ENCODE results near the gene IQCN.

IQCN gene

DNA sequence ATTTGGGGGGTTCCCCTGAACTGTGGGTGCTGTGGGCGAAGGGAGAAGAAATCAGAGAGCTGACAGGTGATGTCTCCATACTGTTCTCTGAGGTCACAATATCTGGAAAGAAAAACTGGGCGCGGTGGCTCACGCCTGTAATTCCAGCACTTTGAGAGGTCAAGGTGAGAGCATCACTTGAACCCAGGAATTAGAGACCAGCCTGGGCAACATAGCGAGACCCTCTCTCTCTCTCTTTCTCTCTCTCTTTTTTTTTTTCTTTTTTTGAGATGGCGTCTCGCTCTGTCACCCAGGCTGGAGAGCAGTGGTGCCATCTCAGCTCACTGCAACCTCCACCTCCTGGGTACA is 21.9 kb downstream of the IQCN start:
- Histone ChIP-seq H3K27ac (replicated peaks) (no peak overlapping the region), H3K4me3 (replicated peaks; ENCODE audit: insufficient read depth, low read length) (no peak overlapping the region), H3K27me3 (ENCODE audit: insufficient read depth, poor library complexity, severe bottlenecking) (no peaks in the 10 kb centered on the region)
- TF ChIP-seq, protein P1, sequence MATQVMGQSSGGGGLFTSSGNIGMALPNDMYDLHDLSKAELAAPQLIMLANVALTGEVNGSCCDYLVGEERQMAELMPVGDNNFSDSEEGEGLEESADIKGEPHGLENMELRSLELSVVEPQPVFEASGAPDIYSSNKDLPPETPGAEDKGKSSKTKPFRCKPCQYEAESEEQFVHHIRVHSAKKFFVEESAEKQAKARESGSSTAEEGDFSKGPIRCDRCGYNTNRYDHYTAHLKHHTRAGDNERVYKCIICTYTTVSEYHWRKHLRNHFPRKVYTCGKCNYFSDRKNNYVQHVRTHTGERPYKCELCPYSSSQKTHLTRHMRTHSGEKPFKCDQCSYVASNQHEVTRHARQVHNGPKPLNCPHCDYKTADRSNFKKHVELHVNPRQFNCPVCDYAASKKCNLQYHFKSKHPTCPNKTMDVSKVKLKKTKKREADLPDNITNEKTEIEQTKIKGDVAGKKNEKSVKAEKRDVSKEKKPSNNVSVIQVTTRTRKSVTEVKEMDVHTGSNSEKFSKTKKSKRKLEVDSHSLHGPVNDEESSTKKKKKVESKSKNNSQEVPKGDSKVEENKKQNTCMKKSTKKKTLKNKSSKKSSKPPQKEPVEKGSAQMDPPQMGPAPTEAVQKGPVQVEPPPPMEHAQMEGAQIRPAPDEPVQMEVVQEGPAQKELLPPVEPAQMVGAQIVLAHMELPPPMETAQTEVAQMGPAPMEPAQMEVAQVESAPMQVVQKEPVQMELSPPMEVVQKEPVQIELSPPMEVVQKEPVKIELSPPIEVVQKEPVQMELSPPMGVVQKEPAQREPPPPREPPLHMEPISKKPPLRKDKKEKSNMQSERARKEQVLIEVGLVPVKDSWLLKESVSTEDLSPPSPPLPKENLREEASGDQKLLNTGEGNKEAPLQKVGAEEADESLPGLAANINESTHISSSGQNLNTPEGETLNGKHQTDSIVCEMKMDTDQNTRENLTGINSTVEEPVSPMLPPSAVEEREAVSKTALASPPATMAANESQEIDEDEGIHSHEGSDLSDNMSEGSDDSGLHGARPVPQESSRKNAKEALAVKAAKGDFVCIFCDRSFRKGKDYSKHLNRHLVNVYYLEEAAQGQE (IDR thresholded peaks at IDR 0.05; ENCODE audit: insufficient replicate concordance, low read depth) = no peak
- TF ChIP-seq, protein P2, sequence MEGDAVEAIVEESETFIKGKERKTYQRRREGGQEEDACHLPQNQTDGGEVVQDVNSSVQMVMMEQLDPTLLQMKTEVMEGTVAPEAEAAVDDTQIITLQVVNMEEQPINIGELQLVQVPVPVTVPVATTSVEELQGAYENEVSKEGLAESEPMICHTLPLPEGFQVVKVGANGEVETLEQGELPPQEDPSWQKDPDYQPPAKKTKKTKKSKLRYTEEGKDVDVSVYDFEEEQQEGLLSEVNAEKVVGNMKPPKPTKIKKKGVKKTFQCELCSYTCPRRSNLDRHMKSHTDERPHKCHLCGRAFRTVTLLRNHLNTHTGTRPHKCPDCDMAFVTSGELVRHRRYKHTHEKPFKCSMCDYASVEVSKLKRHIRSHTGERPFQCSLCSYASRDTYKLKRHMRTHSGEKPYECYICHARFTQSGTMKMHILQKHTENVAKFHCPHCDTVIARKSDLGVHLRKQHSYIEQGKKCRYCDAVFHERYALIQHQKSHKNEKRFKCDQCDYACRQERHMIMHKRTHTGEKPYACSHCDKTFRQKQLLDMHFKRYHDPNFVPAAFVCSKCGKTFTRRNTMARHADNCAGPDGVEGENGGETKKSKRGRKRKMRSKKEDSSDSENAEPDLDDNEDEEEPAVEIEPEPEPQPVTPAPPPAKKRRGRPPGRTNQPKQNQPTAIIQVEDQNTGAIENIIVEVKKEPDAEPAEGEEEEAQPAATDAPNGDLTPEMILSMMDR (IDR thresholded peaks at IDR 0.05; ENCODE audit: insufficient read depth, low read length) = no peak
- TF ChIP-seq GABPA (IDR thresholded peaks at IDR 0.05; ENCODE audit: low read depth) (no peak), POLR2AphosphoS5 (IDR thresholded peaks at IDR 0.05; ENCODE audit: low read depth) (no peak), SPI1 (IDR thresholded peaks at IDR 0.05; ENCODE audit: borderline replicate concordance, low read depth) (no peak)
- DNase-seq (ENCODE audit: low read depth in 1 of 2, low spot score in 1 of 2) = no peak

DNA sequence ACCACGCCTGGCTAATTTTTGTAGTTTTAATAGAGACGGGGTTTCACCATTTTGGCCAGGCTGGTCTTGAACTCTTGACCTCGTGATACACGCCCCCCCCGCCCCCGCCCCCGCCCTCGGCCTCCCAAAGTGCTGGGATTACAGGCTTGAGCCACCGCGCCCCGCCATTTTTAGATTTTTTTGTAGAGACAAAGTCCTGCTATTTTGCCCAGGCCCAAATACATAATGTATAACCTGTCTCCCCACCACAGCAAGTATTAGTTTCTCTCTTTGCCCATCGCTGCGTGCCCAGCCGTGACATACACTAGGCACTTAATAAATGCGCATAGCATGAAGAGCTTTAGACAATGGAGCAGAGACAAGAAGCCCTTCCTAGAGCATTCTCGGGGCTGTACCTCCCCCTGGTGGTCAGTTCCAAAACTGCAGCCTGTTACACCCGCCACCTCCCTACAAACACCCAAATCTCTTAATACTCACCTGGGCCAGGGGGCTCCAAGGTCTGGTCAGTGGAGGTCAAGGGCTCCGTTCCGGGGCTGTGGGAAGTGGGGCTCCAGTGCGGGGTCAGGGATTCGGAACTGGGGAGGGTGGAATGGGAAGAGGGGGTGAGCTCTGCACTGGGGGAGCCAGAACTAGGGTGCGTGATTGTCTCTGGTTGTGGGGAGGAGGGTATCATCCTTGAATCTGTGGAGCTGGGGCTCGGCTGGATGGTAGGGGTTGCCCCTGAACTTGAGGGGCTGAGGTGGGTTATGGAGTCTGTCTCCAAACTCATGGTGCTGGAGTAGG is 22.5 kb downstream of the IQCN start:
- no peak overlapping the region for H3K27ac ChIP-seq (replicated peaks)
- no peak for TF ChIP-seq POLR2AphosphoS5 (IDR thresholded peaks at IDR 0.05; ENCODE audit: low read depth)
- TF ChIP-seq, protein P2 (IDR thresholded peaks at IDR 0.05; ENCODE audit: insufficient read depth, low read length) = peak; percentile 91
- H3K4me3 ChIP-seq (replicated peaks; ENCODE audit: insufficient read depth, low read length) = no peak overlapping the region
- peak; percentile 52 to 71 for DNase-seq (ENCODE audit: low read depth in 1 of 2, low spot score in 1 of 2)
- no peaks in the 10 kb centered on the region for H3K27me3 ChIP-seq (ENCODE audit: insufficient read depth, poor library complexity, severe bottlenecking)

DNA sequence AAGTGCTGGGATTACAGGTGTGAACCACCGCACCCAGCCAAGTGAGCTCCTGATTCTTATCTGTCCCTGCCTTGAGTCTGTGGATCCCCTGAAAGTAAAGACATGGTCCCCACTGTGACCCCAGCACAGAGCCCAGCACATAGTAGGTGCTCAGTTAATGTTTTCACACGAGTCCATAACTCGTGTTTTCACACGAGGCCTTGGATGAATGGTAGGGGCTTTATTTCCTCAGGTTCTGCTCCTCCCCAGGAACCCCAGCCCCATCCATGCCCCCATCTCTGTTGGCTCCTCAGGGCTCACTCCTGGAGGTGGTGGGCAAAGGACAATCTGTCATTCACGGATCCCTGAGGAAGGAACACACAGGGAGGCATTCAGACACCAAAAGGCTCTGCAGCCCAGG is 24.4 kb downstream of the IQCN start:
- TF ChIP-seq, protein P1 (IDR thresholded peaks at IDR 0.05; ENCODE audit: insufficient replicate concordance, low read depth) = no peak
- no peak for TF ChIP-seq POLR2AphosphoS5 (IDR thresholded peaks at IDR 0.05; ENCODE audit: low read depth)
- TF ChIP-seq, protein P2 (IDR thresholded peaks at IDR 0.05; ENCODE audit: insufficient read depth, low read length) = no peak
- TF ChIP-seq SPI1 (IDR thresholded peaks at IDR 0.05; ENCODE audit: borderline replicate concordance, low read depth) = no peak
- TF ChIP-seq GABPA (IDR thresholded peaks at IDR 0.05; ENCODE audit: low read depth) = no peak
- Histone ChIP-seq H3K27me3 (ENCODE audit: insufficient read depth, poor library complexity, severe bottlenecking) (no peaks in the 10 kb centered on the region), H3K27ac (replicated peaks) (no peak overlapping the region), H3K4me3 (replicated peaks; ENCODE audit: insufficient read depth, low read length) (no peak overlapping the region)
- DNase-seq (ENCODE audit: low read depth in 1 of 2, low spot score in 1 of 2) = no peak

DNA sequence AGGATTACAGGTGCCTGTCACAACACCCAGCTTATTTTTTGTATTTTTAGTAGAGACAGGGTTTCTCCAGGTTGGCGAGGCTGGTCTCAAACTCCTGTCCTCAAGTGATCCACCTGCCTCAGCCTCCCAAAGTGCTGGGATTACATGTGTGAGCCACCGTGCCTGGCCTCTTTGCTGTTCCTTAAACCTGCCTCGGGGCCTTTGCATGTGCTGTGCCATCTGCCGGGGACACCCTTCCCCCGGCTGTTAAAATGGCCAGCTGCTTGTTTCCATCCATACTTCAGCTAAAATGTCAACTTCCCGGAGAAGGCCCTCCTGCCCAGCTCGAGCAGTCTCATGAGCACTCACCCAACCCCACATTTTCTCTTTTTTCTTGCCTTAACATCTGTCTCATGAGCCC is 29.0 kb downstream of the IQCN start:
- Histone ChIP-seq H3K27me3 (ENCODE audit: insufficient read depth, poor library complexity, severe bottlenecking) (no peaks in the 10 kb centered on the region), H3K4me3 (replicated peaks; ENCODE audit: insufficient read depth, low read length) (no peak overlapping the region), H3K27ac (replicated peaks) (no peak overlapping the region)
- TF ChIP-seq GABPA (IDR thresholded peaks at IDR 0.05; ENCODE audit: low read depth) (no peak), SPI1 (IDR thresholded peaks at IDR 0.05; ENCODE audit: borderline replicate concordance, low read depth) (no peak), POLR2AphosphoS5 (IDR thresholded peaks at IDR 0.05; ENCODE audit: low read depth) (no peak)
- TF ChIP-seq, protein P1 (IDR thresholded peaks at IDR 0.05; ENCODE audit: insufficient replicate concordance, low read depth) = no peak
- TF ChIP-seq, protein P2 (IDR thresholded peaks at IDR 0.05; ENCODE audit: insufficient read depth, low read length) = no peak
- no peak for DNase-seq (ENCODE audit: low read depth in 1 of 2, low spot score in 1 of 2)
